ENCODE results near the gene ATPAF1.

DNA sequence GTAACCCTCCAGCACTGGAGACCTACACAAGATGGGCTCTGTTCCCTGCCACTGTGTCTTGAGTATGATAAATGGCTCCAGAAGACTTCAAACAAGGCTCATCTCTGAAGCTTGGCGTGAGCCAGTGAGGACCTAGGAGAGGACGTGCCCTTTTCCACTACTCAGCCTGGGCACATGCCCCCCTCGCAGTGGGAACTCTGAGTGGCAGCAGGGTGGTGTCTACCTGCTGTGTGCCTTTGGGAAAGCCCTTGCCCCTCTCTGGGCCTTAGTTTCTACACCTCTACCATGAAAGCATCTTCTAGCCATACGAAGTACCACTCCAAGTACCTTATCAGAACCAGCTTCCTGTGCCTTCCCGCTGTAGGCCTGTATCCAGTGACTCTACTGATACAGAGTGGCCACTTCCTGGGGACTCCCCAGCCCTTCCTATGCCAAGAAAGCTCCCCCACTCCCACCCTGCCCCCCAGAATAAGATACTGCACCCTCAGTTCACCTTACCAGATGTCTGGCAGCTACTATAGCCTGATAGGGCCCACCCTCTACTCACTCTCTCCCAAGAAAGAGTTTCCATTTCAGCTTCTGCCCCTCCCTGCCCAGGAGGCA is 48.4 kb downstream of the ATPAF1 start:
- no peak for TF ChIP-seq POLR2A (IDR thresholded peaks at IDR 0.05)
- TF ChIP-seq, protein P1, sequence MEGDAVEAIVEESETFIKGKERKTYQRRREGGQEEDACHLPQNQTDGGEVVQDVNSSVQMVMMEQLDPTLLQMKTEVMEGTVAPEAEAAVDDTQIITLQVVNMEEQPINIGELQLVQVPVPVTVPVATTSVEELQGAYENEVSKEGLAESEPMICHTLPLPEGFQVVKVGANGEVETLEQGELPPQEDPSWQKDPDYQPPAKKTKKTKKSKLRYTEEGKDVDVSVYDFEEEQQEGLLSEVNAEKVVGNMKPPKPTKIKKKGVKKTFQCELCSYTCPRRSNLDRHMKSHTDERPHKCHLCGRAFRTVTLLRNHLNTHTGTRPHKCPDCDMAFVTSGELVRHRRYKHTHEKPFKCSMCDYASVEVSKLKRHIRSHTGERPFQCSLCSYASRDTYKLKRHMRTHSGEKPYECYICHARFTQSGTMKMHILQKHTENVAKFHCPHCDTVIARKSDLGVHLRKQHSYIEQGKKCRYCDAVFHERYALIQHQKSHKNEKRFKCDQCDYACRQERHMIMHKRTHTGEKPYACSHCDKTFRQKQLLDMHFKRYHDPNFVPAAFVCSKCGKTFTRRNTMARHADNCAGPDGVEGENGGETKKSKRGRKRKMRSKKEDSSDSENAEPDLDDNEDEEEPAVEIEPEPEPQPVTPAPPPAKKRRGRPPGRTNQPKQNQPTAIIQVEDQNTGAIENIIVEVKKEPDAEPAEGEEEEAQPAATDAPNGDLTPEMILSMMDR (IDR thresholded peaks at IDR 0.05): no peak

All from adrenal gland (tissue), 5 donors.